HG03066 (cell line): ENCODE results near the gene GOLT1A.

Source experiments
- ATAC-seq: cut with Tn5 transposase; IDR thresholded peaks from one replicate; pipeline ENCODE4 v1.9.1; 2021; ENCODE audit warnings: low read depth; ENCODE audit not compliant: unreplicated experiment

Gene GOLT1A

DNA sequence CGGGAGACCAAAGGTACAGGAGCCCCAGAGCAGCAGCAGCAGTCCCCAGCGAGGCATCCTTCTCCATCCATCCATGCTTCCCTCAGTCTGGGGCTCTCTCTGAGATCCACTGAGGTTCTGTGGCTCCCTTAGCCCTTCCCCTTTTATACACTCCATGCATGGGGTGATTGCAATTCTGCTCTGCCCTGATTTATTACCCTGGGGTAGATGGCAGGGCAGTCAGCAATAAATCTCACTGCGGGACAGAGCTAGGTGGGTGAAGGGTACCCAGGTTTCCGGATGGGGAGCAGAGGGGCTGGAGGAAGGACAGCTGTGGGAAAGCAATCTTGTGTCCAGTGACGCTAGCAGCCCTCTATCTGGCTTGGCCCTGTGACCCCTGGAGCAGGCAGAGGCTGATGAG is 47.6 kb downstream of the GOLT1A start, which contains the start of gene REN:
TSS of gene REN (minus strand) at position 119 of the 400 bp plus-strand sequence. CDS start at position 75, 44 bp downstream.
- no peak for ATAC-seq

DNA sequence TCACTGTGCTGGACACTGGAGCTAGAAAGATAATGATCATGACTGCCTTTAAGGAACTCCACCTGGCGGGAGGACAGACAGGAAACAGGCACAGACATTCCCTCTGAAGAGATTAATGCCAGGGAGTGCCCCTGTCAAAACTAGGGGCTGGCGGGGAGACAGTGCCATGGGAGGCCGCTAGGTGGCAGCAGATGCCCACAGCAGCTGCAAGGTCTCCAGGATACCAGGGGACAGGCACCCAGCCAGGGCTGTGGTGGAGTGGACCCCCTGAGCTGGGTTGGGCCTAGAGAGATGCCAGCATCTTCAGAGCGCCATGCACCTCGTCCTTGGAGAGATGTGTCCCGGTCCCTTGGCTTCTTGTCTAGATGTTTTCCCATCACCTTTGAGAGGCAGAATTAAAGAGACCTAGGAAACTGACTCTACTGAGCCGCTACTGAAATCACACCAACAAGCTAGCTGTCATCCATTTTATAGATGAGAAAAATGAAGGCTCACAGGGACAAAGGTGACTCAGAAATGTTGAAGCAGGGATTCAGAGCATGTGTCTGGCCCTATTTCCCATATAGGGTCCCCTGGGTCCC is 51.2 kb downstream of the GOLT1A start:
- ATAC-seq: no peak

DNA sequence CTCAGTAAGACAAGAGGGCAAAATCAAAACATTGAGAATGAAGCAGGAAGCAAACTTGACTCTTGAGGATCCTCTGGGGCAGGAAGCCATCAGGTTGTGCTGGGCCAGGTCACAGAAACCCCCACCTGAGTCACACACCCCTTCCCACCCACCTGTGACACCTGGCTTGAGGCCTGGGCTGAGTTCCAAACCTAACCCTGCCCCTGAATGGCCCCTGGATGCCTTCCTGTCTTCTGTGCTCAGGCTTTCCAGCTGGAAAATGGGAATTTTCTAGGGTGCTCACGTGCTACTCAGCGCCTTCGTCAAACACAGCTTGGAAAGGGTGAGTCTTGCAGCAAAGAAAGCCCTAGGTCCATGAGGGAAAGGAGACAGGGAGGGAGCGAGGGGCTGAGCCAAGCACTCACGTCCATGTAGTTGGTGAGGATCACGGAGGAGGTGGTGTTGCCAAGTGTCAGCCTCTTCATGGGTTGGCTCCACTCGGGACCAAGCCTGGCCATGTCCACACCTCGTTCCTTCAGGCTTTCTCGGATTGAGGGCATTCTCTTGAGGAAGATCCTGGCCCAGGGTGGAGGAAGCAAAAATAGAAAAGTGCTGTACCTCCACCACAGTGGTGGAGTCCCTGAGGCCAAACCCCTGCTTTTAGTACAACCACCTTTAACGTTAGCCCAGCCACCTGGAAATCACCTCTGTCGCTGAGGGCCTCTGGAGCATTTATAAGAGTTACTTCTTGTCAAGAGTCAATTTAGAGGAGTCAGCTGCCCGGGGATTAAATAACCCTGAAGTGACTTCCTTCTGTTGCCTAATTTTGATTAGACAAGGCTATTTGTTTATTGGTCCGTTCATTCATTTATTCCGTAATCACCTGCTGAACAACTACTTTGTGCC is 51.9 kb downstream of the GOLT1A start:
- ATAC-seq: no peak

DNA sequence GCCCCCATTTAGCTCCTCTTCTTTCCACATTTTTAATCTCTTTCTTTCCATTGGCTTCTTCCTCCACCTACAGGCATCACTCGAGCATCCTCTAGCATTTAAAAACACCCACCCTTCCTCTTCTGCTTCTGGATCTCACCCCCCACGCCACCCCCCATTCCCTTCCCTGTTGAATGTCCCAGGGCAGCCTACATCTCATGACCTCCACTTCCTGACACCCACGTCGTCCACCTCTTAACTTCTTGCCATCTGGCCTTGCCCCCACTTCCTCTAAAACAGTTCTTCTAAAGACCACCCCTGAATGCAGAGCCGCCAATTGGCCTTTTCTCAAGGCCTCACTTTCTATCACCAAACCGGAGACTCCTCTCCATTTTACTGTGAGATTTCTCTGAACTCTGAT is 55.8 kb downstream of the GOLT1A start:
- ATAC-seq: no peak

DNA sequence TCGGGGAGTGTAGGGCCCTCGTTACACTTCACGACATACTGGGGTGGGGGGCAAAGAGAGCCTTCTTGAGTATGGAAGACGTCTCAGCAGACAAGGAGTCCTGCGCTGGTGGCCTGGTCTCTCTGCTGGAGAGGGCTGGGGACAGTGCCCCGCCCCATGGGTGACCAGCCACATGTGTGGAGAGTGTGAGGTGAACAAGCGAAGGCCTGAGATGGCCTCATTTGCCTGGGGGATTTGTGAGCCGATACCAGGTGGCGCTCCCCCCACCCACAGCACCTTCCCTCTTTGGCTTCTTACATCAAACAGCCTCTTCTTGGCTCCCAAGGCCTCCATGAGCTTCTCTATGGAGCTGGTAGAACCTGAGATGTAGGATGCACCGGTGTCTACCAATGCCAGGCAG is 57.9 kb downstream of the GOLT1A start:
- no peak for ATAC-seq

DNA sequence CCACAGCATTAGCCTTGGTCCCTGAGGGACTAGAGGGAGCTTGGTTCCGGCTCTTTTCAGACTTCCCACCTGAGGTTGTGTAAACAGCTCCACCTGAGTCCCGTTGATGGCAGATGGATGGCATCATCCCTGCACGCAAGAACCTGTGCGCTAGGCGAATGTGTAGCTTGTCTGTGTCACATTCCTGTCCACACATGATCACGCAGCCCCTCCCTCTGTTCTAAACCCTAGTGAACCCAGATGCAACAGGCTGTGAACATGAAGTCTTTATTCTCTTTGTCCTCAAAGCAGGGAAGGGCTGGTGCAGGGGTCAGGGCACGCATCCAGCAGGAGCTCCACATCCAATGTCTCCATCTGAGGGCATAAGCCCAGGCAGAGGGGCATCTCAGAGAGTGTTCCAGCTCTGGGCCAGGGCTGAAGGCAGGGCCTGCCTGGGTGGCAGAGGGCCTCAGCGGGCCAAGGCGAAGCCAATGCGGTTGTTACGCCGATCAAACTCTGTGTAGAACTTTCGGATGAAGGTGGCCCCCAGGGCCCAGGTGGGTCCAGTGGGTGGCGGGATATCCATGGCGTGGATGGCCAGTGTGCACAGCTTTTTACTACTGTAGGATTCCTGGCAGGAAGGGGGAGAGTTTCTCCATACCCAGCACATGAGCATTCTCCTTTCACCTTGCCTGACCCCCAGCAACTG is 59.1 kb downstream of the GOLT1A start:
- no peak for ATAC-seq

DNA sequence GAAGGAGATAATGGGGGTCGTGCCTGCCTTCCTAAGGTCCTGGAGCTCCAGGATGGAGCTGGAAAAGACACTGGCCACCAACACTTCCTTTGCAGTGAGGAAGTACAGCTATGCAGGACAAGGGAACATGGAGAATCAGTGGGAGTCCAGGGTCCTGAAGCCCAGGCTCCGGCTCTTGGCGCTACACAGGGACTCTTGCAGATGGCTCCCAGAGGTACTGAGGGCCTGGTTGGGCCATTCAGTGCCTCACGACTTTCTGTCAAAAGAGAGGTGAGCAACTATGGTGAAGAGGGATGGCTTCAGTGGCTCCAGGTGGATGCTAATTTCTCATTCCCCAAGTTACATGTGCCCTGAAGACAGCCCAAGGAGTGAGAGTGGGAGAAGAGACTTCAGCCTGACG is 60.1 kb downstream of the GOLT1A start:
- no peak for ATAC-seq

DNA sequence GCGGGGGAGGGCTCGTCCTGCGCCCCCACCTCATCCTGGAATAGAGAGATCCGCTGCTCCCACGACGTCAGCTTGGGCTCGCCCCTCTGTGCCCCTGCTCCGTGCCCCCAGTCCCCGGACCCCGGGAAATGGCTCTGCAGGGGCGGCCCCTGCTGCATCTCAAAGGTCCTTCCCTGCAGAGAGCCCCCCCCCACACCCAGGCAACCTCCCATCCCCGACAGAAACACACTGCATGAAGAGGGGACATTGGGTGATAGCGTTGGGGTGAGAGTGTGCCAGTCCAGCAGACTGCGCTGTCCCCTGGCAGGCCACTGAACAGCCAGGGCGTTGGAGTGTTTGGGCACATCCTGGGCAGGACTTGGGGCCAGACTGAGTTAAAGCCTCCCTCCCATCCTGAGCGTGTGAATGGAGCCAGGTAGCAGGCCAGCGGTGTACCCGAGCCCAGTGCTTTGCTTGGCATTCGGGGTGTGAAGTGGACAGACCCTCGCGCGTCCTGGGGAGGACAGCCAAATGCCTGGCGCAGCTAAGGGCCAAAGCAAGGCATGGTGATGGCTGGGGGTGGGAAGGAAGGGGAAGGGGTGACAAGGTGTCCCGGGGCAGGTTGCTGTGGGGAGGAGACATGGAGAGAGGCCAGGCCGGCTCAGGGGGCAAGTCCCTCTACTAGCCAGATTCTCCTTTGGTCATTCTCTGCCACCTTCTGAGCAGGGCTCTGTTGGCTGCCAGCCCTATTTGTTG is 61.3 kb downstream of the GOLT1A start:
- no peak for ATAC-seq

DNA sequence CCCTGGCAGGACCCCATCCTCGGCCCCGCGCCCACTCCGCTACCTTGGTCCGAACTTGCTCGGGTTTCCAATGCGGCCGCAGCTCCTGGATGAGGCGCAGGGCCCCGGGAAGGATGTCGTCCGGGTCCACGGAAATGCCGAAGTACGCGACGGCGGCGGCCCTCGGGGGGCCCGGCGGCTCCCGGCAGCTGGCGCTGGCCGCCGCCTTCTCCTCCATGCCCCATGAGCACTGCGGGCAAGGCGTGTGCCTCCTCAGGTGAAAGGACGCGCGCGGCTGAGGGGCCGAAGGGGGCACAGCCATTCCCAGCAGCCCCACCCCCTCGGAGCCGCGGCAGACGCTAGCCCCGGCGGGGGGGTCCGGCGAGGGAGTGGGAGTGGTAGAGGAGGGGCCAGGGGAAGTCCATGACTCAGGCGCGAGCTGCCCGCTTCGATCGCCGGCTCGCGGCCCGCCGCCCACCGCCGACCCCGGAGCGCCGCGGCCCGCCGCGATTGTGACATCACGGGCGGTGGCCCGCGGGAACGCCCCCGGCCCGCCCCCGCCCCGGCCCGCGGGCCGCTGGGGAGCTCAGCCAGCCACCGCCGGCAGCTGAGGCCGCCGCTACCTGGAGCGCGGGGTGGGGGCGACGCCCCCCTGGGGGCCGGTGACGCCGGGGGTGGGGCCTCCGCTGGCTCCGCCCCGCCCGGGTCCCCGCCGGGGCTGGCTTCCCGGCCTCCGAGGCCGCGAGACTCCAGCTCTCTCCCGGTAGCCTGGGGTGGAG is 62.1 kb downstream of the GOLT1A start, which contains the start of gene ETNK2:
TSS of gene ETNK2 (minus strand) at position 493 of the 758 bp plus-strand sequence. CDS start at position 301, 192 bp downstream.
- no peak for ATAC-seq

DNA sequence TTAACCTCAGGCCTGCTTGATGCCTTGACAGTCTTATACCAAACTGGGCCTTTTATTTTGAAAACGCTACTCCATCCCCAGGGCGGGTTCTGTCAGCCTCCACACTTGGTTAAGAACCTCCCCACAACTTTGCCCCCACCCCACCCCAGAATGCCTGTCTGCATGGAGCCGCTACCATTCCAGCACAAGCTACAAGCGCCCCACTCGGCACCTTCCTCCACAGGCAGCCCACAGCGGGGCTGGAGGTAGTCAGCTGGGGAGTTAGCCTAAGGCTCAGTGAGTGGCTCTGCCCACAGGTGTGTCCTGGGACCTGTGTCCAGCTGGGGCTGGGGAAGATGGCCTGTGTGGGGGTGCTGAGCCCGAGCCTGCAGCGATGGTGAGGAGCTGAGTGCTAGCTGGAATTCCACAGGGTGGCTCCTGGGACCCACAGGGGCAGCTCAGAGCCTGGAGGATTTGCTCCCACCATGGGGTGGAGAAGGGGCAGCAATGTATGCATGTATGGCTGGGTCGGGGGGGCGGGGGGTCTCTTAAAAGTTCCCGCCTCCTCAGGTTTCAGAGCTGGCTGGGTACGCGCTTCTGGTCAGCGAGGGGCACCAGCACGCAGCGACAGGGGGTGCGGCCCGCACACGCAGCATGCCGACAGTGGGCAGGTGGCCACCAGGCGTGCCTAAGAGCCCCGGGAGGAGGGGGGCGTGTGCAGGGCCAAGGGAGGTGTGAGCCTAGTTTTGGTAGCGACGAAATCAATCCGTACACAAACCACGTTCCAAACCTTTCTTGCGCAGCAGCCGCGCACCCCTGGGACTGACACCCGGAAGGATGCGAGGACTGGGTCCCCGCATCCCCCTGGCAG is 62.9 kb downstream of the GOLT1A start:
- ATAC-seq: no peak

DNA sequence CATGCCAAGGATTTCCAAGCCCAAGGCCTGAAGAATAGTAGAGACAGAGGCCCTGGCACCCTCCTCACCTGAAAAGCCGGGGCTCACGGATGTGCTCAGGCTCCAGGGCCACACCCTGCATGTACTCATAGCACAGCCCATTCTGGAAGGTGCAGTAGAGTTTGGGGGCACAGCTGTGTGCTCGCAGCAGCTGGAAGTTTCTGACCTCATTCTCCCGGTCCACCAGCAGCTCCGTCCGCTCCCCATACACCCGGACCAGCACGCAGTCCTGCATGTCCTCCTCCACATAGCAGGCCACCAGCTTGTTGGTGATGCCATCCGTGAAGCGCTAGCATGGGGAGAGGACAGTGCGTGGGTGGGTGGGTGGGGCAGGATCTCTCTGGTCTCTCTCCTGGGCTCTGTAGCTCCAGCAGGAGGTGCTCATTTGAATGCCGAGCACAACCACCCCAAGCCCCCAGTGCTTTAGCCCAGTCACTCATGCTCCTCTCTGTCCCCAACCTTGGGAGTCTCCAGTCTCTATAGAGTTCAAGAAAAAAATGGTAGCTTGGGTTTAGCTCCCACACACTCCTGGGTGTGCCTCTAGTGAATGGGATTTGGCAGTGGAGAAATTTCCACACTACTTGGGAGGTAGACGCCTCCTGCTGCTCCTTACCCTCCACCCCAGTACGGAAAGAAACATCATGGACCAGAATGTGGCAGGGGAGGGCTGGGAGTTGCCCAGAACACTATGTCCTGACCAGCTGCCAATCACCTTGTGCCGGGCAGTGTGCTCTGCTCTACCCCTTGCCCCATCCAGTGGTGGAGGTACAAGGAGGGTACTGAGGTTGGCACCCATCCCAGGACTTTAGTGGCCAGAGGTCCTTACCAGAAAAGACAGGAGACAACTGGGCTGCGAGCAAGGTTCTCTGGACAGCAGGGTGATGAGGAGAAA is 63.9 kb downstream of the GOLT1A start:
- no peak for ATAC-seq

DNA sequence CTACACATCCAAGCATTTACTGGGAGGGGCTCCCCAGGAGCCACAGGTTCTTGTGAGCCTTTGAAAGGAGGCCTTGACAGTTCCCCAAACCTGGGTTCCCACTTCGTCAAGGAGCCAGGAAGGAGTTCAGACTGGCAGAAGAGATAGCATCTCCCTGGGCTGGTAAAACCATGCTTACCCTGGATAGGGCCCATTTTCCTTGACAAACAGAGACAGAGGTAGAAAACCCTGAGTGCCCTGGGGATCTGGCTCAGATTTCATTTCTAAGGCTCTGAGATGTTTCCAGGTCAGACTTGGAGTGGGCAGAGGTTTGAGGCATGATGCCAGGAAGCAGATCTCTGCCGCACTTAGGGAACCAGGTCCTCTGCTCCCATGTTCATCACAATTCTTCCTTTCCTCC is 64.7 kb downstream of the GOLT1A start:
- ATAC-seq: no peak
